SW480 (cell line): ENCODE results near the gene ARAP1.

ENCODE experiments used
- DNase-seq: peaks from one replicate; pipeline ENCODE4 v3.0.0-alpha.2; 2016; ENCODE audit warnings: low spot score

The ARAP1 gene

GRCh38 chr11:72779495-72780128 is 27.4 kb upstream of the ARAP1 start:
- DNase-seq: no peak

DNA sequence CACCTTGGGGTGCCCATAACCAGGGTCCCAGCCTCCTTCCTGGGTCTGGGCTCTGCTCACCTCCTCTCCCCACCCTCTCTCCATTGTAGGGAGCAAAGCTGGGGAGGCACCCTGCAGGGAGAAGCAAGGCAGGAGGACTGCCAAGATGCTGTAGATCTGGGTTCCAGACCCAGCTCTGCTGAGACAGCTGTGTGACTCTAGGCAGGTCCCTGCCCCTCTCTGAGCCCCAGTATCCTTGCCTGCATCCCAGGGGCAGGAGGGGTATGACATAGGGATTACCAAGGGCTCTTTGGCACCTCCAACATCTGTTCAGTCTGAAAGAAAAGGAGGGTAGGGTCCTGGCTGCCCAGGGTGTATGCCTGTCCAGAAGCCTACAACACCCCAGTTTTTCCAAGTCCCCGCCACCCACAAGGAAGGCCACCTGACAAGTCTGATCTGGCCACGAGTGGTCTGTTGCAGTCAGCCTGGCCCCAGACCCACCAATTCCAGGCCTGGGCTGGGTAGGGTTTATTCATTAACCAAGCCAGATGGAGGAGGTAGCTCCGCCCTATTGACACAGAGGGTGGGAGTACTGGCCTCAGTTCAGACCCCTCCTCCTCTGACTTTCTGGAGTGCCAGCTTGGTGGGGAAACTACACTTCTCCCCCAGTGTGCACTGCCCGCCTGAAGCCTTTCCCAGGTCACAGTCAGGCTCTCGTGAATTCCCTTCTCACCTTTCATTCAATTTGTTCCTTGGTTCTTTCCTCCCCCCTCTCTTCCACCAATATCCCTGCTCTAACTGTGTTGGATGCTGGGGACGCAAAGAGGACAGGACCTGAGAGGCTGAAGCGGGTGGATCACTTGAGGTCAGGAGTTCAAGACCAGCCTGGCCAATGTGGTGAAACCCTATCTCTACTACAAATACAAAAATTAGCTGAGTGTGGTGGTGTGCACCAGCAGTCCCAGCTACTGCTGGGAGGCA is 26.6 kb upstream of the ARAP1 start:
- DNase-seq: no peak

- DNase-seq: no peak
Measured at GRCh38 chr11:72777755-72778278, 25.6 kb upstream of the ARAP1 start.

DNA sequence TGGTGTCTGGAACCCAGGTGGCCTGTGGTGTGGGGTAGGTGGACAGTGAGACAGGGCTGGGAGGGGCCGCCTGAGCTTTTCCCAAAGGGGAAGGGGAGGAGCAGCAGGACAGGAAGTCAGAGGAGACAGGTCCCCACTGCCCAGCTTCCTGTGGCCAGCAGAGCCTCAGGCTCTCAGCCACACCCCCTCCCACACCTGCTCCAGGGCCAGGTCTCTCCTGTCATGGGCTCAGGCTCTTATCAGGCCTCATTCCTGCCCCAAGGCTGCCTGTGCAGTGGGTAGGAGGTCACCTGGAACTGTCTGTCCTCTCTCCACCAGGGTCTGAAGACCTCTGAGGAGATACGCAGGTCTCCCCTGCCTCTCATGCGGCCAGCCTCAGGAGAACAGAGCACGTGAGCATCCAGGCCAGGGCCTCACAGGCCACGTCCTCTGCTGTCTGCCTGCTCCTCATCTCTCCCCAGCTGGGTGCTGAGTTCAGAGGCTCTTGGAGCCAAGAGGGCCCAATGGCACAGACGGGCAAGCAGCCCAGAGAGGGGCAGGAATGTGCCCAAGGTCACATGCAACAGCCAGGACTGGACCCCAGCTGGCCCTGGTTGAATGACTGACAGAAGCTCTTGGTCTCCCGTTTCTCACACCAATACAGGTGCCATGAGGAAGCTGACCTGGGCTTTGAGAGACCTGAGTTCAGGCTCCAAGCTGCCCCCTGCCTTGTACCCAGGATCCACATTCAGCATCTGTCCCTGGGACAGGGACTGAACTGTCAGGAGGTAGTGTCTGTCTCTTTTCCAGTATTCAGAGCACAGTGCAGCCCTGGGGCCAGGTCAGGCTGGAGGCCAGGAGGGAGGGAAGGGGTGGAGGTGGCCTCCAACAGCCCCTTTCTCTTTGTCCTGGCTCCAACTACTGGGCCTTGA is 24.9 kb upstream of the ARAP1 start:
- no peak for DNase-seq

DNA sequence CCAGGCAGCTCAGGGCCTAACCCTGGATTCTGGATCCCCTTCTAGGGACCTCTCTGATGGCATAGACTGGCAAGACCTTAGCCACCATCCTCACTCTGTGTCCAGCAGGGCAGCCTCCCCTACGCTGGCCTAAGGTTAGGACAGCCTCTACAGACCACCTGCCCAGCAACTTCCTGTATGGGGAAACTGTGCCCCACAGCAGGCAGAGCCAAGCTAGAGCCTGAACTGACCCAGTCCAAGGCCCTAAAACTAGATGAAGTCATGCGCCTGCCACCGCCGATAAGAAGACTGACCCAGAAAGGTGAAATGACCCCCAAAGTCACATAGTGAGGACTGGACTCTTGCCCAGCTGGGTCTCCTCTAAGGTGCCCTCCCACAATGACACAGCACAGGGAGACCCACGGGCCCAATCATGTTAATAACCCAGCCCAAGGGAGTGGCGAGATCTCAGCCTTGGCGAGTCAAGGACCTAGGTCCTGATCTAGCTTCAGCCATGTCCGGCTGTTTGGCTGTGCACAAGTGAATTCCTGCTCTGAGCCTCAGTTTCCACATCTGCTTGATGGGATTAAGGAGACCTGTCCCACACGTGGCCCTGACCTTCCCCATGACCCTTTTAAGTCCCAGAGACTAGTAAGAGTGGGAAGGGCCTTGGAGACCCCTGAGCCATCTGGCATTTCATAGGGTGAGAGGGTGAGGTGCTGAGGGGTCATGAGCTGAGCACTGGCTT is 24.1 kb upstream of the ARAP1 start:
- DNase-seq: no peak

DNA sequence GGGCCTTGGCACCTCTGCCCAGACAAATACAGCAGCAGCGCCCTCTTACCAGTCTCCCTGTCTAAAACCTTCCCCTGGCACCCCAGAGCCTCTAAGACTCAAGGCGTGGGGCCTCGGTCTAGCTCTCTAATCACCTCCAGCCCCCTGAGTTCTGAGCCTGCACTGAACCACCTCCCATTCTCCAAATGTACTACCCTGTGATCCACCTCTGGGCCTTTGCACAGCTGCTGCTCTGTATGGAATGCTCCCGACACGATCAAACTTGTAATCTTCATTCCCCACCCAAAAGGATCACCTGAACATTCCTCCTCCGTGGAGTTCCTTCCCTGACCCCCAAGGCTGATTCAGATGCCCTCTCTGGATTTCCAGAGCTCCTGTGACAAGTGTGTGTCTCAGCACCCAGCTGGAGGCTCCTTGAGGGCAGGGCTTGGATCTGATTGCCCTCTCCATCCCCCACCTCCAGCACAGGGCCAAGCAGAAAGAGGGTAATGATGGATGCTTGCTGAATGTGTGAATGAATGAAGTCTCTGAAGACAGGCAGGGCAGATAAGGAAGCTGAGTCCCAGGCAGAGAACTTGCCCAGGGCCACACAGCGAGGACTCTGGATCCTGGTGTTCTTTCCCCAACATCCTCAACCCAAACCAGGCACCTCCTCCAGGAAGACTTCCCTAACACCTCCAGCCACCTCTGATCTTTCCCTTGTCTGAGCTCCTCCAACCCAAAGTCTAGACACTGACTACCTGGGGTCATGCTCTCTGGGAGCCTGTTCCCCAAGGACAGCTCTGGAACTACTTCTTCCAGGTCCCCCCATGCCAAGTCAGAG is 23.3 kb upstream of the ARAP1 start:
- no peak for DNase-seq

- no peak for DNase-seq
Measured at GRCh38 chr11:72774499-72774898, 22.3 kb upstream of the ARAP1 start.

GRCh38 chr11:72773696-72774095 is 21.5 kb upstream of the ARAP1 start:
- DNase-seq: no peak

GRCh38 chr11:72773291-72773690 is 21.1 kb upstream of the ARAP1 start:
- no peak for DNase-seq

- no peak for DNase-seq
Measured at GRCh38 chr11:72772059-72772458, 19.9 kb upstream of the ARAP1 start.

DNA sequence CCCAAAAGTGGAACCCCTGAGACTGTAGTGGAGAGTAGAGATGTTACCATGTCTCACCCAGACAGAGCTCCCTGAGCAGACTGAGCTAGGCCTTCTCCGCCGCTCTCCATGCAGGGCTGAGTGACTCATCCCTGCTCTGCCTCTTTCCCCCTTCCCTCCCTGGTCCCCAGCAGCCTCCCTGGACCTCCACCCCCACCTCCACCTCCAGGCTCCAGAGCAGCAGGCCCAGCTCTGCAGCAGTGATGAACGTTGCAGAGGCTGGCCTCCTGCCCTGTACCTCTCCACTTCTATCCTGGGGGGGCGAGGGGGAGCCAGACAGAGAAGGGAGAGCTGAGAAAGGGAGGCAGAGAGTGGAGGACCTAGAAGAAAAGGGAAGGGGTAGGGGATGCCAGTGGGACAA is 19.3 kb upstream of the ARAP1 start:
- DNase-seq: no peak

DNA sequence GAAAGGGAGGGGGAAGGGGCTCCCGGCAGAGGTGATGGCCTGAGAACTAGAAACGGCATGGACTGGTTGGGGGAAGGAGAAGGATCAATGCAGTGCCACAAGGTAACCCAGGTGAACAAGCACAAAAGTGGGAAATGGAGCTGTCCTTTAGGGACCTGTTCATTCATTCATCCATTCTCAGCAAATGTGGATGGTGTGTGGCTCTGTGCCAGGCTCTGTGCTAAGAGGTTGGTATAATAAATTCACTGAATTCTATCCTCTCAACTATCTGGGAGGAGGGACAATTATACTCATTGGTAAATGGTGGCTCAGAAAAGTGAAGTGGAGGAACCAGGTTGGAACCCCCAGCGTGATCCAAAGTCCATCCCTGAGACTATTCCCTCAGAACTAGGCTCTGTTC is 18.6 kb upstream of the ARAP1 start:
- DNase-seq: no peak

DNA sequence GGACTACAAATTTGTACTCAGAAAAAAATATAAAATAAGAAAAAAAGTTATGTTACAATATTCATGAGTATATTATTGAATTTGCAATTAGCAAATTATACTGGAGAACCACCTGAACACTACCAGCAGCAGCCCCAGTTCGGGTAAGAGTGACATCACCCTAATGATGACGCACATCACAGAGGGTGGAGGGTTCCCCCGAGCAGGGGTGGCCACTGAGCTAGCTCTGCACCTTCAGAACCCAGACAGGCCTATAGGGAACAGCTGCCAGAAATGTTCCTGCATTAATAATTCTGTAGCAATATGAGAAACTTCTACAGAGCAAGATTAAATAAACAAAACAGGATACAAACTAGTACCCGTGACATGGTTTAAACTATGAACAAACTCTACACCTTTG is 17.5 kb upstream of the ARAP1 start:
- DNase-seq: no peak

- DNase-seq: no peak
Measured at GRCh38 chr11:72768581-72768980, 16.4 kb upstream of the ARAP1 start.

GRCh38 chr11:72767203-72768062 is 15.2 kb upstream of the ARAP1 start:
- no peak for DNase-seq

DNA sequence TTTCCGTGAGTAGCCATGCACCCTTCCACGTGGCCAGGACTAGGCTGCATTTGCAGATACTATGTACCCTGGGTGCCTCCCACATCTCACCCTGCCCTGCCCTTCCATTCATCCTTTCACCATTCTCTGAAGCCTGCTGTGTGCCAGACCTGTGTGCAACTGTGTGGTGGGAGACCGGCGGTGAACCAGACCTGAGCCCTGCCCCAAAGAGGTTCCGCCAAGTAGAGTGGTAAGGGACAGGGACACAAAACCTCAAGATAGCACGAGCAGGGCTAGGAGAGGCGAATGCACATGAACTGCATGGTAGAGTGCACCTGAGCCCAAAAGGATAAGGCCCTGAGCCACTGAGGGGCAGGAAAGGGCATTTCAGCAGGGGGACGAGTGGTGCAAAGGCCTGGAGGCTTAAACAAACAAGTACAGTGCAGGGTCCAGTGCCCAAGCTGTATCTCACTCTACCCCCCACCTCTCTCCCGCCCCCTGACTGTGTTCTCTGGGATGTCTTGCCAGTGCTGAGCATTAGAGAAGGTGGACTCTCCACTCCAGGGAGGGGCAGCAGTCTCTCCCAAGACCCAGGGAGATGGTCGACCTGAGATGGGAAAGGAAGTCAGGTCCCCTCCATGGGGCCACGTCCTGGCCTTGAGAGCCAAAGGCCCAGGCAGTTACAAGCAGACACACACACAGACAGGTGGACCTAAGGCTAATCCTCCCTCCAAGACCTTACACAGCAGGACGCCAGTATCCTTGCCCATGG is 14.1 kb upstream of the ARAP1 start:
- no peak for DNase-seq

DNA sequence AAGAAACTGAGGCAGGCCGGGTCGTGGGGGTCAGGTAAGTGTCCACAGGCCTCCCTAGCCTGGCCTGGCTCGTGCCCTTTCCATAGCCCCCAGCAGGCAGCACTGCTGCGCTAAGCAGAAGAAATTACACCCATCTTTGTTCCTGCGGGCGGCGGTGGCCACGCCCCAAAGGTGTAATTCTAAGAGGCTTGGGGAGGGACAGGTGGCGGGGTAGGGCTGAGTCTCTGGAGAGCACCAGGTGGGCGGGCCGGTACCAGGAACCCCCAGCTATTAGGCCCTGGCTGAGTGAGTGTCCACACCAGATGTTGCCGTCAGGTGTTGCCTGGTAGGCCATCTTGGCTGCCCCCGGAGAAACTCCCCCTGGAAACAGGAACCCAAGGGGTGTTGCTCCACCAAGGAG is 12.3 kb upstream of the ARAP1 start:
- peak; percentile 46 for DNase-seq

DNA sequence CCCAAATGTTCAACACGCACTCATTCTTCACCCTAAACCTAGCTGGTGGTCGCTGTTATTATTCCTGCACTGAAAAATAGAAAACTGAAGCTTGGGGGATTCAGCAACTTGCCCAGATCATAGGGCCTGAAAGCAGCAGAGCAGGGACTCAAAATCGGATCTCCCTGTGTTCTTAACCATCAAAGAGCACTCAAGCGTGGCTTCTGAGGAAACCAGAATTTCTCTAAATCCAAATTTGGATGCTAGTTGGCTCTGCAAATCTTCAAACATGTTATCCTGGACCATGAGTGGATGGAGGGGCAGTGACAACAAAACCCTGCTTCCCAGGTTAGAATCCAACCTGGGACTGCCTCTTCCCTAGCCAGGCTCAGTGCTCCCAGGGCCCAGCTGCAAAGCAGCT is 11.6 kb upstream of the ARAP1 start:
- DNase-seq: no peak
